Erythroblast (primary cell): ENCODE results near the gene PTGES3.

Source experiments
- GATA1 ChIP-seq: IDR thresholded peaks from 2 replicates; pipeline ENCODE4 v1.6.1; 2011; ENCODE audit warnings: low read depth, mild to moderate bottlenecking, control low read depth, low read length, moderate library complexity
- POLR2A ChIP-seq: IDR thresholded peaks from 2 replicates; pipeline ENCODE4 v1.6.1; 2011; ENCODE audit warnings: mild to moderate bottlenecking, low read length

DNA sequence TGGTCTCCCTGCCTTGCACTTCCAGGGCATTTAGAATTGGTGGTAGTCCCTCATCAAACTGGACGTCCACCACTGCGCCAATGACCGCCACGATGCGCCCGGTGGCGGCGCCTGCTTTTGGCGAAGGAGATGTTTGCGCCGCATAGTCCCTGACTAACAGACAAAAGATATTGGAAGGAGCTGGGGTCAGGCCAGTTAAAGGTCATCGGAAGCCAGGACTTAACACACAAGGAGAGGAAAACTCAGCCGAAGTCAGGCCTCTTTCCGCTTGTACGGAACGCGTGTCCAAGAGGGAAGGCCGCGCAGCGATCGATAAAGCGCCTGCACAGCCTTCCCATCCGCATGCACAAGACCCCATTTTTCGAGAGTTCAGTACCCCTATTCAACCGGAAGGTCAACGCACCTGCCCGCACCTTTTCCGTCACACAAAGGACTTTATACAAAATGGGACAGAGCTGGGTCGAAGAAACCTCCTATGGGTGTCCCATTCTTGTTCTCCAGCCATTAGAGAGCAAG, 42.8 kb downstream of the PTGES3 start:
- TF ChIP-seq POLR2A (no peak), GATA1 (no peak)
